Colon (tissue), 2 donors: Measurements from ENCODE around the gene MAJIN.
"Not testable (repeated sequence)": the region's sequence is repeated elsewhere in the genome, so short reads cannot be mapped to it uniquely, and the experiment has no call there.

Experiments
- FAIRE-seq: peaks from 2 replicates; lab custom pipeline; 2012; peaks lifted over from hg19 to GRCh38; lab: Jason Lieb, UNC
- donor health status: control.
- donor health status: control.

The MAJIN gene

DNA sequence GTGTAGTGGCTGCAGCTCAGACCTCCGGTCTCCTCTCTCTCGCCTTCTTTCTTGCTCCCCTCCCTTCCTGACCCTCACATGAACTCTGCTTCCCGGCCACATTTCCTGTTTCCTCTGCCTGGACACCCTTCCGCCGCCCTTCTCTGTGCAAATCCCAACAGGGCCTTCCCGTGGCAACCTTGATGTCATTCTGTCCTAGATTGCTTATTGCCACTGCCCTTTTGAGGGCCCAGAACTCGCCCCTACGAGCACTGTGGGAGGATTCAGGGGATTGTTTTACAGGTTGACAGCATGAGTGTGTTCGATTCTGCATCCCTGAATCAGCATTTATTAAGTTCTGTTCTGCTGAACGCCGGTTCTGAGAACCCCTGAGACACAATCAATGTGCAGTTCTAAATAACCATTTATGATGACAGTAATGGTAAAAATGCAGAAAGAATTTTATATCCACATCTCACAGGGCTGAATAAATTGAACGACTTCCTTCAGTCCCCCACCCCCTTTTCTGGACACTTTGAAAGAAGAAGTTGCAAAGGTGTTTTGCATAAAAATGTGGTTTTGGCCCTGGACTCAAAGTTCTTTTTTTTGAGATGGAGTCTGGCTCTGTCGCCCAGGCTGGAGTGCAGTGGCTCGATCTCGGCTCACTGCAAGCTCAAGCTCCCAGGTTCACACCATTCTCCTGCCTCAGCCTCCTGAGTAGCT is 18.5 kb upstream of the MAJIN start:
- FAIRE-seq = no peak

DNA sequence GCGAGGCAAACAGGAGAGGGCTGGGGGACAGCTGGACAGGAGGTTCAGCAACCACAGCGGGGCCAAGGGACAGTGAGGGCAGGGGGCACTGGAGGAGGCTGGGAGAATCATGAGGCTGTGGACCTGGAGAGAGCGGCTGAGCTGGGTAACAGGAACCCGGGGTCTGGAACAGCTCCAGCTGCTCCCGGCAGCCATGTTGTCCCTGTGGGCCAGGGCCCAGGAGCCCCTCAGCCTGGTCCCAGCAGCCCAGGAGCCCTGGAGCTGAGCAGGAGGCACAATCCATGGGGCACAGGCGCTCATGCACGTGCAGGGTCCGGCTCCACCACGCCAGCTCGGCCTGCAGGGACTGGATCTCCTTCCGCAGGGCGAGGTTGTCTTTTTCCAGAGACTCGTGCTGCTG is 17.5 kb upstream of the MAJIN start:
- FAIRE-seq = no peak

DNA sequence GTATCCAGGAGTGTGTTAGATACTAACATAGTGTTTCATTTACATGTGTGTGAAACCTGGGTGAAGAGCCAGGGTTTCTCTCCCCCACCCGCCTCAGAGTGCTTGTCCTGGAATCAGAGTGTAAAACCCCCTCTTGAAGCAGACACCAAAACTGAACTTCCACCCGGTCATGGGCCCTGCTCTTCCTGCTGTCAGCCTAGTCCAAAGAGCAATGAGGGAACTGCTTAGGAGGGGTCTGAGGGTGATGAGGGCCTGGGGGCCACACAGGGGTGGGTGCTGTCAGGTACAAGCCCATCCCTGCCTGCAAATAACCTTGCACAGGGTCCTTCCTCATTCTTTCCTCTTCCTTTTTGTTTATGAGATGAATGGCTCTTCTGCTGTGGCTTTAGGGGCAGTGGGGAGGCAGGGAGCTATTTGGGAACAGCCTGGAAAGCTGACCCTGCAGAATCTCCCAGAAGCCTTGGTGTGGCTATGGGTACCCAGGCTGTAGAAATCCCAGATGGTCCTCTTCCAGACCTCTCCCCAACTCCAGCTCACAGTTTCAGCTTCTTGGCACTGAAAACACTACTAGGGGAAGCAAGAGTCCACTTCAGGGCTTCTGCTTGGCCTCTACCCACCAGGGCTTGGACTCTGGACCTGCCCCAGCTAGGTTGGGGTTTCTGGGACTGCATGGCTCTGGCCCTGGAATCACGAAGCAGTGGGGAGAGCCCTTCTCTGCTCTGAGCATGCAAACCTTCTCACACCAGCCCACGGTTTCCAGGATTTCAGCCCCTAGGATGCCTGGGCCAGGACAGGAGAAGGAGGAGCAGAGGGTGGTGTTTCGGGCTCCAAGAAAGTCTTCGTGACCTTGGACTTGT is 16.3 kb upstream of the MAJIN start:
- FAIRE-seq = no peak

DNA sequence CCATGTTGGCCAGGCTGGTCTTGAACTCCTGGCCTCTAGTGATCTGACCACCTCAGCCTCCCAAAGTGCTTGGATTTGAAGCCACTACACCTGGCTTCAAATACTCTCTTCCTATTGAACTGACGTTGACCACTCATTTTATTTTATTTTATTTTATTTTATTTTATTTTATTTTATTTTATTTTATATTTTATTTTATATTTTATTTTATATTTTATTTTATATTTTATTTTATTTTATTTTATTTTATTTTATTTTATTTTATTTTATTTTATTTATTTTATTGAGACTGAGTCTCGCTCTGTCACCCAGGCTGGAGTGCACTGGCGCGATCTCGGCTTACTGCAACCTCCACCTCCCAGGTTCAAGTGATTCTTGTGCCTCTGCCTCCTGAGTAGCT is 11.4 kb upstream of the MAJIN start:
- not testable (repeated sequence) for FAIRE-seq

DNA sequence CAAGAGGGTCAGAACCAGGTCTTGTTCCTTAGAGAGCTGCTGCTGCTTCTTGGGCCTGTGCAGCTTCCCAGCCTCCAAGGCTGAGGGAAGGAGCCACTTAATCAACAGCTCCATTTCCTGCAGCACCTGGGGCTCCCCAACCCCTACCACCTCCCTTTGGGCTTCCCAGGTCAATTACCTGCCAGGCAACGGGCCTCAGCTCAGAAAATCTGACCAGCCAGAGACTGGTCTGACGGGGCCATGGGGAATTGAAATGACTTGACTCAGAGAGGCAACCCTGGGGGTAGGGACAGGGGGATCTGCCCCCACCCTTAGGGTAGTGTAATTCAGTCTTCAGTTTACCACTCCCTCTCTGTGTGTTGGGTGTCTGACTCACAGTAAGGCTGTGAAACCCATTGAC is 4.7 kb upstream of the MAJIN start:
- no peak for FAIRE-seq

DNA sequence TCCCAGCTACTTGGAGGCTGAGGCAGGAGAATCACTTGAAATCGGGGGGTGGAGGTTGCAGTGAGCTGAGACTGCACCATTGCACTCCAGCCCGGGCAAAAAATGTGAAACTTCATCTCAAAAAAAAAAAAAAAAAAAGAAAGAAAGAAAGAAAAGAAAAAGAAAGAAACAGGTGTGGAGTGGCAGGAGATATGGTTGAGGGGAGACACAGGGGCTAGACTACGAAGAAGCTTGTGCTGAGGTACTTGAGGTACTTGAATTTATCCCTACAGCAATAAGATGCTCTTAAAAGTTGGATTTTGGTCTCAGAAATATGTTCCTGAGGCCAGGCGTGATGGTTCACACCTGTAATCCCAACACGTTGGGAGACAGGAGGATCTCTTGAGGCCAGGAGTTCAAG is 2.2 kb upstream of the MAJIN start:
- no peak for FAIRE-seq

DNA sequence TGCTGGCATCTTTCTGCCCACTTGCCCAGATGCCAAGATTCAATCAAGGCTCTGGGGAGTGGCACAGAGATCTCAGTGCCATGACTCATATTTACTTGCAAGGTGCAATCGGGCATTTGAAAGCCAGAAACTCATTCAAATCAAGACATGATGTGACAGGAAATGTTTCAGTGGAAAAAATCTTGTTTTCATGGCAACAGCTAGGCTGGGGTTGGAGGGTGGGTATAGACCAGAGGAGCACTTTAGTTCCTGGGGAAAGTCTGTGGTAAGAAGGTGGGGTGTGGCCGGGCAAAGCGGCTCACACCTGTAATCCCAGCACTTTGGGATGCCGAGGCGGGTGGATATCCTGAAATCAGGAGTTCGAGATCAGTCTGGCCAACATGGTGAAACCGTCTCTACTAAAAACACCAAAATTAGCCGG is 1.2 kb downstream of the MAJIN start:
- no peak for FAIRE-seq

DNA sequence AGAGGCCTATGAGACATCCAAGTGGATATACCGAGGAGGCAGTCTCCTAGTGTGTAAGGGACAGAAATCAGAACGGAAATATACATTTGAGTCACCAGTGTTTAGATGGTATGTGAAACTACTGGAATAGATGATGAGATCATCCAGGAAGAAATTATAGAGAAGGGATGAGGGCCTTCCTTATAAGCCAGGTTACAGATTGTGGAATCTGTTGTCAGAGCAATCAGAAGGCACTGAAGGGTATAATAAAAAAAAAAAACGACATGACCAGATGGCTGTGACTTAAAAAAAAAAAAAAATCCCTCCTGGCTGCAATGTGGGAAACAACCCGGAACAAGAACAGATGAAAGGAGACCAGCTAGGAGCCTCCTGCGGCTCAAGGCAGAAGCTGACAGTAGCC is 2.7 kb downstream of the MAJIN start:
- FAIRE-seq = peak; percentile 41

DNA sequence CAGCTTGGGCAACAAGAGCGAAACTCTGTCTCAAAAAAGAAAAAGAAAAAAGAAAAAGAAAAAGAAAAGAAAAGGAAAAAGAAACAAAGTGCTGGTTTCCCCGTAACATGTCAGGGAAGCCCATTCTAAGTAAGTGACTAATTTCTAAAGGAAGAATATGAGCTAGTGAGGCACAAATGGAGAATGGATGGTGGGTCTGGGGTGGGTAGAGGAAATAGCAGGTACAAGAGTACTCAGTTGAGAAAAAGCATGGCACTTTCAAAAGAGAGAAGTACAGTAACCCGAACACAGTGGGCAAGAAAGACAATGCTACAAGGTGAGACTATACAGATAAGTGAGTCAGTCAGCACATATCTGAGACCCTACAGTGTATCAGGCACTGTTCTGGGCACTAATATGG is 4.5 kb downstream of the MAJIN start:
- FAIRE-seq = no peak

DNA sequence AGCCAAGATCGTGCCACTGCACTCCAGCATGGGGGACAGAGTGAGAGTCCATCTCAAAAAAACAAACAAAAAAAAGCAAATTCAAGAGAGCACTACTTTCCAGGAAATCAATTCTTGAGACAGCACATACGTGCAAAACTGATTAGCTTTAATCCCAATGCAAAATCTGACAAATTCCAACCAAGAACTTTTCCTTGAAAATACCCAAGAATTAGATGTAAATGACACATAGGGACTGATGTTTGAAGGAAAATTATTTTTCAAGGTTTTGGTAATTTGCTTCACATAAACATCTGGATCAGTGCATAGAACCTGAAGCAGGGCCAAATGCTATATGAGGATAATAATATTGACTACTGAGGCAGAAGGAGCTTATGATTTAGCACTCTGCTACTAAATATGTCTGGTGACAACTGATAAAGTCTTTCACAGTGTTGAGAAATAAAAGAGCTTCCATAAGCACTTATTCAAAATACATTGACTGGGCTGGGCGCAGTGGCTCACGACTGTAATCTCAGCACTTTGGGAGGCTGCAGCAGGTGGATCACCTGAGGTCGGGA is 8.8 kb downstream of the MAJIN start:
- no peak for FAIRE-seq

DNA sequence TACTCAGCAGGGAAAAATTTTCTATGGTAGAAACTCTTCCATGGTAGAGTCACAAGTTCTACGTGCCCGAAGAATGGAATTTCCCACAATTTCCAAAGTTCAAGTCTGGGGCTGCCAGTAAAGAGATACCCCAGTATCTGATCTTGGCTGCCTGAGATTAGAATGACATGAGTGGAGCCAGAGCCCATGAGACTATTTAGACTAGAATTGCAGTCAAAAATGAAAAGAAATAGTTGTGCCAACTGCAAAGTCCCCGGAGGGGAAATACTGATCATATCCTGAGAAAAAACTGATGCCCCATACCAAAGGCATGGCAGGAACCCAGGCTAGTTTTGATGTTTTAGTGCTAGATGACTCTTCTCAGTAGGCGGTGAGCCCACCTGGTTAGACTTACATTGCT is 11.2 kb downstream of the MAJIN start:
- FAIRE-seq = no peak

DNA sequence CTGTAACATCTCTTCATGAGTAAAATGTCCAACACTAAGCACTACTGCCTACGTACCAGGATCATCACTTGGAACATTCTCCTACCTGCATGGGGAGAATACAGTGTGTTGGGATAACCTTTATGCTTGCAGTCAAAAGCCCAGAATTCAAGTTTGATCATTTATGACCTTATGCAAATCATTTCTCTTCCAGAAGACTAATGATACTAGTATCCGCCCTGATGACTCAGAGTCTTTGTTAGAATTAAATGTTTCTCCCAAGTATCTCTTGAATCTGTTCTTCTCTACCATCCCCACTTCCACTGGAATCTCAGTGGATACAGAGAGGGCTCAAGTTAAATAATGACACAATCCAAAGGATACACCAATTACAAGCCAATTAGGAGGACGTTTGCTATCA is 12.4 kb downstream of the MAJIN start:
- no peak for FAIRE-seq

DNA sequence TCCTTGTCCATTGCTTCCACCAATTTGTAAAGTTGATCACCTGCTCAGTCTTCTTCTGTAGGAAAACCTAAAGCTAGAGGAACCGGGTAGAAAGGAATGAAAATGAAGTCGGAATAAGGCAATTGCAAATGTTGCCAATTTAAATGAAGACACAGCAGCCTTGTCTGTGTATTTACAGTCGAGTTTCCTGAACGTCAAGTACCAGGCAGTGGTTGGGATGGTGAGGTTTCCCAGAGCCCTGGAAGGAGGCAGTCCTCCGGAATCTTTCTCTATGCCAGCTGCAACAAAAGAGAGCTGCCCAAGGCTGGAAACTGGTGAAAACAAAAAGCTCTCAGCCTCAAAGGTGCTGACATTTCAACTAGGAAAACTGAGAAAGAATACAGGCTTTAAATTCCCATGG is 17.7 kb downstream of the MAJIN start:
- FAIRE-seq = no peak

DNA sequence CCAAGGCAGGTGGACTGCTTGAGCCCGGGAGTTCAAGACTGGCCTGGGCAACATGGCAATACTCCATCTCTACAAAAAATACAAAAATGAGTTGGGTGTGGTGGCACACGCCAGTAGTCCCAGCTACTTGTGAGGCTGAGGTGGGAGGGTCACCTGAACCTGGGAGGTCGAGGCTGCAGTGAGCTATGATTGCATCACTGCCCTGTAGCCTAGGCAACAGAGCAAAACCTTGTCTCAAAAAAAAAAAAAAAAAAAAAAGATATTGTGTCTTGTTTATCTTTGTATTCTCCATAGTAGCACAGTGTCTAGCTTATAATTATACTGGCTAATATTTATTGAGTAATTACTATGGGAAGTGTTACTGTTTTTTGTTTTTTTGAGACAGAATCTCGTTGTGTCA is 20.4 kb downstream of the MAJIN start:
- FAIRE-seq = no peak

DNA sequence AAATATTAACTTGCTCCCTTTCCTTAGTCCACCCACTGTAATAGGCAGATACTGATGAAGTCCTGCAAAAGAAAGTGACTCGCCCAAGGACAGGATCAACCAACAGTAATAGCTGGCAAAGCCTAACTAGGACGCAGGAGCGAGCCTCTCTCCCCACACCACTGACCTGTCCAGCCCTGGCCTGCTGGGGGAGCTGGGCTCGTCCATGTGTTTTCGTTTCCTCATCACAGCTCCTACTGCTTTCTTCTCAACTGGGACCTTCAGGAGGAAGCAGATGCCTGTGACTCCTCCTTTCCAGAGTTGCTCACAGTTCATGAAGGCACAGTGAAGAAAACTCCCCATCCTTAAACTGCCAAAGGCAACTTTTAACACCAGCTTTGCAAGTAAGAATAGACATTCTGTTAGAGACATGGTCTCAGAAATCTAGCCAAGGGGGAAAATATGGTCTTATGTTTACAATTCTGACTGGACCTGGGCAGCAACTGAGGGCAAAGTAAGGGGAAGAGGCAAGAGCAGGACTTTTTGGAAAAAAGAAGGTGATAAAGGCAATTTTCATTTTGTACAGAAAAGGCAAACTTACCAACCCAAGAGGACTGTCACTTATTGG is 24.6 kb downstream of the MAJIN start:
- FAIRE-seq = no peak

DNA sequence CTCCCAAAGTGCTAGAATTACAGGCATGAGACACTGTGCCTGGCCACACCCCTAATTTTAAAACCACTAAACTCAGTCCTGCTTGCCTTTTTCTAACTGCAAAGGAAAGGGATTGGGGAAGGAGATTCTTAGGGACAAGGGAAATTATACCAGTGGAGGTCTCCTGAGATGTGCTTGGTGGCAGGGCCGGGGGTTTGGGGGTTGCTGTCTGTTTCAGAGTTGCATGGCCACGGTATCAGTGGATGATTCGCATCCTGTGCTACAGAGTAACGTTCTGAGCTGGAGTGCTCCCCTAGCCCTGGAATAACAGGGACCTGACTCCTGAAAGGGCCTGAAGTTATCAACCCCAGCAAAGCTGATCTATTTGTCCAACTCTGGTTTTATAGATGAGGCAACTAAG is 35.4 kb downstream of the MAJIN start:
- FAIRE-seq = no peak

DNA sequence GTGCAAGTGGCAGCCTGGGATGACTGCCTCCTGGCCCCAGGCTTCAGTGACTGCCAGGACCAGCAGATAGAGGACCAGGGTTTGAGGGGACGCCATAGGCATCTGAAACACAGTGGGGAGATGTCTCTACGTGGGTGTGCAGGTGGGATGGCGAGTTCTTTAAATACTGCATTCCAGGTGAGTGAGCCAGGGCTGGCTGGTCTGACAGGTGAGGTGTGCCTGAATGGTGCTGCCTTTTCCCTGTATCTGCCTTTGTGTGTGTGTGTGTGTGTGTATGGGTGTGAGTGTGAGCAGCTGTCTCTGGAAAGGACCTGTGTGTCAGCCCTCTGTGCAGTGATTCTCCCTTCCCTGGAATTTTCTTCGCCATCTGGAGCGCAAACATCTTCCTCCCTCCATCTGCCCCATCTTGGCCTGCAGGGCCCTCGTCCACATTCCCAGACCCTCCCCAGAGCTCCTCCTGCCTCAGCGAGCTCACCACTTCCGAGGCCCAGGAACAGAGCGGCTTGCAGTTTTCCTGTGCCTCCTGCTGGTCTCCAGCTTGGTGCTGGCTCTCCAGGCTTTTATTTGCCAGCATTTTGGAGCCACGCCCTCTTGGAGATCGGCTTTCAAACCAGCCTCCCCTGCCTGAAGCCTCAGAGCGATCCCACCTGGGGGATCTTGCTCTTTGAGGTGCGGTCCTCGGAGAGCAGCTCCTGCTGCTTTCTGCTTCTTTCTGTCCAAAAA is 36.4 kb downstream of the MAJIN start, which contains the start of gene GPHA2:
GPHA2 (minus strand) TSS at position 535 of the 723 bp plus-strand sequence; CDS start at position 102, 433 bp downstream.
- no peak for FAIRE-seq

DNA sequence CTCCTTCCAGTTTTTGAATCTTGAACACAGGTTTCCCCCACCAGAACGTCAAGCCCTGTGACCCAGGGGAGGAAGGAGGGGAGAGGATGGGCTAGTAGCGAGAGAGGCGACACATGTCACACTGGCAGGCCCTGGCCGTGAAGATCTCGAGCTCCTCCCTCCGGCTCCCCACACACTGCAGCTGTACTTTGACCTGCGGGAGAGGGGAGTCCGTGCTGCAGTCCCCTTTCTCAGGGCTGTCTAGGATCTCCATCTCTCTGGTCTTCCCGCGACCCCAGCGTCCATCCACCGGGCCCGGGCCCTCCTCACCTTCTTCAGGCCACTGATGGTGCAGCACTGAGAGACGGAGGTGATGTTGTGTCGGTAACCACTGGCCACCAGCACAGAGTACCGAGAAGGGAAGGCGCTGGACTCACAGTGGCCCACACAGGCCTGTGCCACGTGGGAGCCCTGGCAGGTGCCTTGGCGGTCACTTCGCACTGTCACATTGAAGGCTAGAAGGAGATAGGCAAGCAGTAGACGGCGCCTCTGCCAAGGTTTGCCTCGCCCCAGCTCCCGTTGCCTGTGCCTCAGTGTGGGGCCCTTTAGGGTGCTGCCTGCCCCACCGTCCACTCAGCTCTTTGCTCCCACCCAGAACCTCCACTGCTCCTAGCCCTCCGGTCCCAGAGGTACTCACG is 37.1 kb downstream of the MAJIN start:
- no peak for FAIRE-seq

DNA sequence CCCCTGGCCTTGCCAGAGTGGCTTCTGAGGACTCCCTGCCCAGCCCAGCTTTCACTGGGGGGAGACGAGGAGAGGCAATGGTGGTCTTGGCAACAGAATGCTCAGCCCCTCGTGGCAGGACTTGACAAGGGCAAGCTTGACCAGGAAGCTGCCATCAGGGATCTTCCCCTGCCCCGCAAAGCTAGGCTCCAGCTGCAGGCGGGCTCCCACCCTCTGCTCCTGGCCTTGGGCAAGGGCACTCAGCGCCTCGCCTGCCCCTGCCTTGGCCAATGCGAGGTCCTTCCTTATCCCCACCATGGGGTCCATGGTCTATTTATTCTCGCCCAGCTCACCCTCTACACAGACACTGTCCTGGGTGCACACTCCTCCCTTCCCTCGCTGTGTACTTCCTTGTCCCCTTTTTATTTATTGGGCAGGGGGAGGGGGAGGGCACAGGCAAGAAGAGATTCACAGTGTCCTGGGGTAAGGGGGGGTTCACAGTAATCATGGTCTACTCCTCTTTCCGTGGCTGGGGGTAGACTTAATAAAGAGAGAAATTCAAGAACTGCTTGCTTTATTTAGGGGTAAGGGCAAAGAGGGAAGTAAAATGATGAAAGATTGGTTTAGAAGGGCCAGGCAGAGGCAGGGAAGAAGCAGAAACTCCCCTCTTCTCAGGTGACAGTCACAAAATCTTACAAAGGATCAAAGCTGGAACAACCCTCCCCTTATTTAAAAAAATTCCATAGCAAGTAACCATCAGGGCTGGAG is 37.8 kb downstream of the MAJIN start:
- FAIRE-seq = no peak

DNA sequence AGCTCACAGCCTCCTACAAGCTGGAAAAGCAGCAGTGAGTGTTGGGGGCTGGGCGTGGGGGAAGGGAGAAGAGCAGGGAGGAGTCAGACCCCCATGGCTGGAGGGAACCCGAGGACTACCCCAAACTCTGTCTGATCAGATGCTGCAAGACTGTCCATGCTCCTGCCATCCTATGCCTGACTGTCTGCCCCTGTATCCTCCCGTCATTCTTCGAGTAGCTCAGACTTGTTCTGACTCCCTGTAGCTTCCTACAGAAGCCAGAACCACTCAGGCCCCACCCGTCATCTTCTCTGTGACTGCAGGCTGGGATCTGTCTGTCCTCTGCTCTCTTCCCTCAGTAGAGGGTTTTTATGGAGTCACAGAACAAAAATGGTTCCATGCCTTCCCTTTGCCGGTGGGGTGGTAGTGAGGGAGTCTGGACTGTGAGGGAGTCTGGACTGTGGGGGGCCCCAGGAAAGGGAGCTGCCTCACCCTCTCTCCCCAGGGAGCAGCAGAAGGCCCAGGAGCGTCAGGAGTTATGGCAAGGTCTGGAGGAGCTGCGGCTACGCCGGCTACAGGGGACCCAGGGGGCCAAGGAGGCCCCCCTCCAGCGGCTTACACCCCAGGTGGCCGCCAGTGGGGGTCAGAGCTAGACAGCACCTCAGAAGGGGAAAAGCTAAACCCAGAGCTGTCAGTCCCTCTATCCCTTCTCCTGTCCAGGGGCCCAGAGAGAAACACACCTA is 38.5 kb downstream of the MAJIN start:
- no peak for FAIRE-seq
